C4-2B (cell line): ENCODE data around the gene DRG2.

ENCODE experiments used
- CTCF ChIP-seq: fragments of 450-650 bp; conservative IDR thresholded peaks from 2 replicates; pipeline ENCODE4 v1.5.1; 2017; ENCODE audit warnings: mild to moderate bottlenecking
- ZFX ChIP-seq: fragments of 450-650 bp; IDR thresholded peaks from 2 replicates; pipeline ENCODE4 v1.6.1; 2017

DNA sequence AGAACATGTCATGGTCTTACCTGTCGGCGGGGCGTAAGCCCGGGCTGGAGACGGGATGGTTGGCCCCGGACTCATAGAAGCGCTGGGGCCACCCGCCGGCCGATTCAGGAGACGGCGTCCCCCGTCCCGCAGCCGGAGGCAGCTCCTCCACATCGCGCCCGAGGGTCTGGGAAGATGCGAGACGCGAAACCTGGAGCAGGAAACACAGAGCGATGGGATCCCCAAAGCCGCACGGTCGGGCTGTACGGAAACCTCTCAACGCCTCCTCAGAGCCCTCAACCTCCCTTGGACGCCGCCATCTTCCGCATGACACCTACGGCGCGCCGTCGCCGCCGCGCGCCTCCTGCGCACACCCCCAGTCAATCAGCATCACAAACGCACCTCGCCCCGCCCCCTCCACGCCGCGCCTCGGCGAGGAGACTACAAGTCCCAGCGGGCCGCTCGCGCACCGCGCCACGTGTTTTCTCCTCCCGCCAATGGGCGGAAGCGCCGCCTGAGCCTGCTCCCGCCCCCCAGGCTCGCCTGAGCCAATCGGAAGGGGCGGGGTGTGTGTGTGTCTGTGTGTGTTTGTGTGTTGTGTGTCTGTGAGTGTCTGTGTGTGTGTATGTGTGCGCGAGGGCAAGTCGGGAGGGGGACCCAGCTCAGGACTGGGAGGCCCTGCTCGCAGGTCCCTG, 48.8 kb upstream of the DRG2 start, which contains the start of the genes ATPAF2 and GID4:
- peak; percentile 14; the same call in 1 of the 2 replicates for TF ChIP-seq CTCF
- TF ChIP-seq ZFX, result peak; percentile 39; the same call in 1 of the 2 replicates
